SU-DHL-6 (cell line): ENCODE results near the gene OR2AT4.

Source experiments
- EZH2phosphoT487 ChIP-seq: fragments of 200-600 bp; sonication (generic), shearing (Covaris generic); conservative IDR thresholded peaks from 2 replicates; pipeline ENCODE4 v1.6.1; 2018; ENCODE audit warnings: mild to moderate bottlenecking, antibody characterized with exemption, low read length, moderate library complexity, mixed read lengths
- TF ChIP-seq, protein P1 (sequence below): fragments of 200-600 bp; sonication (generic); IDR thresholded peaks from one replicate; pipeline ENCODE4 v1.5.1; 2017; ENCODE audit warnings: antibody characterized with exemption, mild to moderate bottlenecking, low read length, moderate library complexity; ENCODE audit not compliant: insufficient read depth, poor library complexity, severe bottlenecking

DNA sequence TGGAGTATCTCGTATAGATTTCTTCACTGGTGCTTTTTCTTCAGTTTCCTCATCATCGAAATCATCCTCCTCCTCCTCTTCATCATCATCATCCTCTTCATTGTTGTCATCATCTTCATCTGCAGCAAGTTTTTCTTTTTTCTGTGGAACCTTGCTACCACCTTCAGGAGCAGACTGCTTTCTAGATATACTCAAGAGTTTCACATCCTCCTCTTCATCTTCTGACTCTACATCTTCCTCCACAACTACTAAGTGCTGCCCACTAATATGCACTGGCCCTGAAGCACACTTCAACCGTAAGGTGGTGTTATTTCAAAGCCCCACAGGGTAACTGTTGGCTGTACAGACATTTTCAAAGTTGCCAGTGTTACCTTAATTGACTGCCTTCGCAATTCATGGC lies 17.1 kb downstream of the OR2AT4 start:
- TF ChIP-seq, protein P1, sequence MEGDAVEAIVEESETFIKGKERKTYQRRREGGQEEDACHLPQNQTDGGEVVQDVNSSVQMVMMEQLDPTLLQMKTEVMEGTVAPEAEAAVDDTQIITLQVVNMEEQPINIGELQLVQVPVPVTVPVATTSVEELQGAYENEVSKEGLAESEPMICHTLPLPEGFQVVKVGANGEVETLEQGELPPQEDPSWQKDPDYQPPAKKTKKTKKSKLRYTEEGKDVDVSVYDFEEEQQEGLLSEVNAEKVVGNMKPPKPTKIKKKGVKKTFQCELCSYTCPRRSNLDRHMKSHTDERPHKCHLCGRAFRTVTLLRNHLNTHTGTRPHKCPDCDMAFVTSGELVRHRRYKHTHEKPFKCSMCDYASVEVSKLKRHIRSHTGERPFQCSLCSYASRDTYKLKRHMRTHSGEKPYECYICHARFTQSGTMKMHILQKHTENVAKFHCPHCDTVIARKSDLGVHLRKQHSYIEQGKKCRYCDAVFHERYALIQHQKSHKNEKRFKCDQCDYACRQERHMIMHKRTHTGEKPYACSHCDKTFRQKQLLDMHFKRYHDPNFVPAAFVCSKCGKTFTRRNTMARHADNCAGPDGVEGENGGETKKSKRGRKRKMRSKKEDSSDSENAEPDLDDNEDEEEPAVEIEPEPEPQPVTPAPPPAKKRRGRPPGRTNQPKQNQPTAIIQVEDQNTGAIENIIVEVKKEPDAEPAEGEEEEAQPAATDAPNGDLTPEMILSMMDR: no peak
- TF ChIP-seq EZH2phosphoT487: no peak
